Heart right ventricle (tissue), 16 donors: ENCODE results near the gene NEO1. TPM values are rescaled to one million over a fixed set of nuclear protein-coding genes. Genes with fewer than 3 reads are reported as not detected.

Experiments
- ATAC-seq, 8 donors: fragments of 200-7000 bp; cut with Tn5 transposase; one replicate each; pipeline ENCODE4 v1.9.1; 2020; ENCODE audit warnings: mild to moderate bottlenecking in 8 of 8, moderate library complexity in 8 of 8, moderate number of reproducible peaks in 1 of 8
- DNase-seq, 2 donors: peaks; one replicate each; pipeline ENCODE4 v3.0.0-alpha.2; 2020
- H3K27ac ChIP-seq, 10 donors: fragments of 200-600 bp; sonication (generic) in 2 of 10; one replicate each; pipeline versions ENCODE4 v1.5.0 to v1.8.0; 2020 to 2022; ENCODE audit warnings: mild to moderate bottlenecking in 3 of 10
- H3K27me3 ChIP-seq, 7 donors: fragments of 200-600 bp; one replicate each; pipeline ENCODE4 v1.8.0; 2021 to 2022; ENCODE audit warnings: mild to moderate bottlenecking in 2 of 7
- H3K36me3 ChIP-seq, 9 donors: fragments of 200-600 bp; sonication (generic) in 1 of 9; one replicate each; pipeline versions ENCODE4 v1.5.0 to v1.8.0; 2020 to 2022; ENCODE audit warnings: mild to moderate bottlenecking in 2 of 9
- H3K4me1 ChIP-seq, 9 donors: fragments of 200-600 bp; sonication (generic) in 1 of 9; one replicate each; pipeline versions ENCODE4 v1.5.0 to v1.8.0; 2020 to 2022; ENCODE audit warnings: mild to moderate bottlenecking in 4 of 9
- H3K4me3 ChIP-seq, 10 donors: fragments of 200-600 bp; sonication (generic) in 2 of 10; one replicate each; pipeline versions ENCODE4 v1.5.0 to v1.8.0; 2020 to 2022; ENCODE audit warnings: mild to moderate bottlenecking in 7 of 10, moderate library complexity in 2 of 10
- H3K9me3 ChIP-seq, 11 donors: fragments of 200-600 bp in 10 of 11; sonication (generic) in 2 of 11; one replicate each; pipeline versions ENCODE4 v1.5.0 to v1.8.0; 2013 to 2022; ENCODE audit warnings: mild to moderate bottlenecking in 2 of 11, control low read depth in 1 of 11, moderate library complexity in 1 of 11
- WGBS, 2 donors: extraction: QIAGEN DNeasy Blood & Tissue Kit; methylation state at CpG; one replicate each; pipeline ENCODE4 v1.1.7; 2013; ENCODE audit warnings: inconsistent platforms in 1 of 2; 5-methylcytosine and 5-hydroxymethylcytosine counted together
- intact Hi-C, 10 donors: fragments of 100-400 bp; cut with DNase I; formaldehyde crosslinking; loops; one replicate each; pipeline versions ENCODE4 v1.11.1 to v1.14.2; 2022
- polyA plus RNA-seq, 2 donors: library from polyadenylated mRNA; stranded (reverse); fragments of 200-250 nt; gene quantifications; one replicate each; pipeline ENCODE4 v1.2.3, GENCODE V29; 2013
- total RNA-seq, 10 donors: library from RNA; stranded (reverse); fragmentation: NEBNext Ultra II Directional in 3 of 10; extraction: Animal tissue kit (Norgen Biotek cat#: 25700) in 3 of 10; gene quantifications; one replicate each; pipeline versions ENCODE4 v1.2.1 to v1.2.4, GENCODE V29; 2021 to 2023
- TF ChIP-seq, protein P1 (sequence below), 9 donors: fragments of 200-600 bp; sonication (generic) in 2 of 9; IDR thresholded peaks; one replicate each; pipeline versions ENCODE4 v1.5.0 to v1.8.0; 2021 to 2022; ENCODE audit warnings: antibody characterized with exemption in 9 of 9, mild to moderate bottlenecking in 5 of 9, moderate library complexity in 1 of 9
- donor health status: Arrhythmogenic right ventricular cardiomyopathy.
- donor health status: ischemic (EF 13 %, LVEDD 7.1; RV severe dilation, severe dysfunction).
- donor health status: healthy with polysubstance abuse.
- donor health status: DM: no; HTN: yes; CAD: no.
- donor health status: DM: no; HTN: no; CAD: no.
- donor health status: ischemic (EF 25% LVEDD 6.9; RV normal size, moderate dysfunction).
- donor health status: ischemic (EF 25% LVEDD 5.7; RV mildly dilated, moderate dysfunction).
- donor health status: healthy.
- donor health status: DM: yes; HTN: yes; CAD: no.
- donor health status: Ischemic cardiomyopathy.
- donor health status: ischemic (EF 35%, LVEDD 5.7; RV mildly dilated, moderate dysfunction).
- donor health status: nonischemic (EF 11% LVEDD 7.7; RV severe dilation, severe dysfunction).
- donor health status: DM: yes; HTN: yes; CAD: no.
- donor health status: PGD.
- donor health status: ischemic (EF 29% LVEDD 5.4; RV normal size, mild dysfunction).
- donor health status: nonischemic (EF 23%, LVEDD 6.1; RV moderate dilation, normal function).

The NEO1 gene
- total and polyA plus RNA-seq, 12 donors: 3.4 to 16.9 (median 11.6) TPM

DNA sequence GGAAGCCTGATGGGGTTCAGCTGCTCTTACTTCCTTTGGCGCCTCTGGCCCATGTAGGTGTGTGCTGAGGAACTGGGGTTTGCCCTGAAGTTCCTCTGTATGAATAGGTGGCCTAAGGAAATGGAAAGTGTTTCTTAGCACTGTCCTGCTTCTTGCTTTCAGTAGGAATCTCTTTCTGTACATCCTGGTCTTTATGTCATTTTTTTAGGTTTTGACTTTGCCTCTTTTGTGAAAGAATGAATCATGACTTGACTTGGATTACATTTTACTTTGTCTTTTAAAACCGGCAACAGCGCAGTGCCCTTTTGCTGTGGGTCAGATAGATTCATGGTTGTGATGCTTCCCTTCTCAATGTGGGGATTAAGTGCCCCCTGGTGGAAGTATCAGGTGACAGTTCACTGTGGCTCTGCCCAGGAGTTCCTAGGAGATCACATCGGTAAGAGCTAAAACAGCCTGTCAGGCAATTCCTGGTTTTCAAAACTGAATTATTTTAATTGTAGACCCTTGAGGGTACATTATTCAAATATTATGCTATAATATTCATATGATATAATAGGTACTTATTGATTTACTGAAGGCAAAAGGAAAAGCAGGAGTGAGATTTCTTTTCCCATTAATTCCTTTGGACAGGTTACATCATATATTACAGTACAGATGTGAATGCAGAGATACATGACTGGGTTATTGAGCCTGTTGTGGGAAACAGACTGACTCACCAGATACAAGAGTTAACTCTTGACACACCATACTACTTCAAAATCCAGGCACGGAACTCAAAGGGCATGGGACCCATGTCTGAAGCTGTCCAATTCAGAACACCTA lies 221.1 kb downstream of the NEO1 start:
- ATAC-seq: peak; percentile 62 to 89 (median 78)
- intact Hi-C loops: loop anchor here in 7 of 10 donors (1.0 to 10.0 kb wide), 6 partner anchors 32 to 551 kb away; partner anchors contain the start of gene ADPGK (in 2 of the 7)
- no peak overlapping the region for H3K27ac ChIP-seq
- 38 to 42% methylated on average over 5 of the region's 5 CpGs for WGBS, 2 donors
- no peaks in the 10 kb centered on the region for H3K9me3 ChIP-seq
- peaks cover 0 to 6% (median 0%) of the 10 kb centered on the region in 9 donors for H3K4me1 ChIP-seq
- TF ChIP-seq, protein P1, sequence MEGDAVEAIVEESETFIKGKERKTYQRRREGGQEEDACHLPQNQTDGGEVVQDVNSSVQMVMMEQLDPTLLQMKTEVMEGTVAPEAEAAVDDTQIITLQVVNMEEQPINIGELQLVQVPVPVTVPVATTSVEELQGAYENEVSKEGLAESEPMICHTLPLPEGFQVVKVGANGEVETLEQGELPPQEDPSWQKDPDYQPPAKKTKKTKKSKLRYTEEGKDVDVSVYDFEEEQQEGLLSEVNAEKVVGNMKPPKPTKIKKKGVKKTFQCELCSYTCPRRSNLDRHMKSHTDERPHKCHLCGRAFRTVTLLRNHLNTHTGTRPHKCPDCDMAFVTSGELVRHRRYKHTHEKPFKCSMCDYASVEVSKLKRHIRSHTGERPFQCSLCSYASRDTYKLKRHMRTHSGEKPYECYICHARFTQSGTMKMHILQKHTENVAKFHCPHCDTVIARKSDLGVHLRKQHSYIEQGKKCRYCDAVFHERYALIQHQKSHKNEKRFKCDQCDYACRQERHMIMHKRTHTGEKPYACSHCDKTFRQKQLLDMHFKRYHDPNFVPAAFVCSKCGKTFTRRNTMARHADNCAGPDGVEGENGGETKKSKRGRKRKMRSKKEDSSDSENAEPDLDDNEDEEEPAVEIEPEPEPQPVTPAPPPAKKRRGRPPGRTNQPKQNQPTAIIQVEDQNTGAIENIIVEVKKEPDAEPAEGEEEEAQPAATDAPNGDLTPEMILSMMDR (IDR thresholded peaks at IDR 0.05): peak; percentile 38 to 86 (median 80)
- H3K27me3 ChIP-seq: no peaks in the 10 kb centered on the region
- peaks cover 0 to 53% (median 0%) of the 10 kb centered on the region in 9 donors for H3K36me3 ChIP-seq
- DNase-seq: peak in 1 of 2 donors; percentile 51
- no peak overlapping the region for H3K4me3 ChIP-seq

DNA sequence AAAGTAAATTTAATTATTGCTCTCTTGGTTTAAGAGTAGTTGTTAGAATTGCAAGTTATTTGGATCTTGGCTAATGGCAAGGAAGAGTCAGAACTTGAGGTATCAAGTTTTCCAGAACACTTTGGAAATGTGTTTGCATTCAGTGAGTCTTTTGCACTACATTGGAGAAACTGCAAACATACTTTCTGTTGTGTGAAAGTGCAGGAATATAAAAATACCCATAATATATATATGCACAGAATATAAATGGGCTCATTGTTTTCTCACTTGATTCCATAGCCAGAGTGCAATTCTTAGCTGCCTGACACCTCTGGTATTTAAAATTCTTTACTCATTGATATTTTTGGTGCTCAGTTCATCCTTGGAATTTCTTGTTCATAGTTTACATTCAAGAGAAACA lies 223.6 kb downstream of the NEO1 start:
- Histone ChIP-seq H3K36me3 (peaks cover 0 to 48% (median 0%) of the 10 kb centered on the region in 9 donors), H3K27ac (no peak overlapping the region), H3K4me3 (no peak overlapping the region), H3K9me3 (no peaks in the 10 kb centered on the region), H3K27me3 (no peaks in the 10 kb centered on the region), H3K4me1 (peaks cover 0 to 6% (median 0%) of the 10 kb centered on the region in 9 donors)
- DNase-seq: no peak
- ATAC-seq: no peak
- intact Hi-C loops: loop anchor here in 3 of 10 donors (10.0 kb wide), 3 partner anchors 481 to 551 kb away; partner anchors contain the start of gene ADPGK (in 2 of the 3)
- TF ChIP-seq, protein P1 (IDR thresholded peaks at IDR 0.05): no peak

DNA sequence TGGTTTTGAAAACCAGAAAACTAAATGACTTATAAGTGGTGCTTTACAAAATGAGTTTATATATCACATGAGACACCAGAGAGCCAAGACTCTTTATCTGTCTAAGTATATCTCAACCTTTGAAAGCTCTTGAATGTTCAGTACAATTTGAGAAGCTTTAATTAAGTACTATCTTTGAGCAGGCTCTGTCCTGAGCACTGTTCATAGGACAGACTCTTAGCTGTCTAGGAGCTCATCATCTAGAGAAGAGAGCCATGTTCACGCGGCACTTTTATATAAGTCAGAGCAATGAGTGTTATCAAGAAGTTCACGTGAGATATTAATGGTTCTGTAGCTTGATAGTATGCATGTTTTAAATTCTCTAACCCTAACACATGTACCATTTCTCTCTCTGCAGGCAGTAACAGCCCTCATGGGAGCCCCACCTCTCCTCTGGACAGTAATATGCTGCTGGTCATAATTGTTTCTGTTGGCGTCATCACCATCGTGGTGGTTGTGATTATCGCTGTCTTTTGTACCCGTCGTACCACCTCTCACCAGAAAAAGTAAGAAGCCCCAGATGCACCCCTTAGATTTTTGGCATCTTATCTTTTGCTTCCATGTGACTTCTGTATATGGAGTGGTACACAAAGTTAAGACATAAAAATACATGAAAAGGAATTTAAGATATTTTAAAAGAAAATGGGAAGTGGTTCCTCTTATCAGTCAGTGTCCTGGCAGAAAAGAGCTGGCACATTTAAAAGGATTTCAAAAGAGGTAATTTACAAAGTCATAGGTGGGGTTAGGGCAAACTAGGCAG lies 230.5 kb downstream of the NEO1 start:
- Histone ChIP-seq H3K27me3 (no peaks in the 10 kb centered on the region), H3K9me3 (no peaks in the 10 kb centered on the region), H3K4me1 (peaks cover 0 to 16% (median 5%) of the 10 kb centered on the region in 9 donors), H3K27ac (peak overlapping the region in 1 of 10 donors; percentile 16), H3K36me3 (peaks cover 0 to 64% (median 0%) of the 10 kb centered on the region in 9 donors), H3K4me3 (no peak overlapping the region)
- 50 to 63% methylated on average over 8 of the region's 8 CpGs for WGBS, 2 donors
- ATAC-seq (peak in 6 of 8 donors; percentile 25 to 81 (median 56)), DNase-seq (no peak)
- TF ChIP-seq, protein P1 (IDR thresholded peaks at IDR 0.05): no peak
- intact Hi-C loops: loop anchor here in 1 of 10 donors (10.0 kb wide), 1 partner anchor 422 kb away; no protein-coding TSS in a partner anchor

DNA sequence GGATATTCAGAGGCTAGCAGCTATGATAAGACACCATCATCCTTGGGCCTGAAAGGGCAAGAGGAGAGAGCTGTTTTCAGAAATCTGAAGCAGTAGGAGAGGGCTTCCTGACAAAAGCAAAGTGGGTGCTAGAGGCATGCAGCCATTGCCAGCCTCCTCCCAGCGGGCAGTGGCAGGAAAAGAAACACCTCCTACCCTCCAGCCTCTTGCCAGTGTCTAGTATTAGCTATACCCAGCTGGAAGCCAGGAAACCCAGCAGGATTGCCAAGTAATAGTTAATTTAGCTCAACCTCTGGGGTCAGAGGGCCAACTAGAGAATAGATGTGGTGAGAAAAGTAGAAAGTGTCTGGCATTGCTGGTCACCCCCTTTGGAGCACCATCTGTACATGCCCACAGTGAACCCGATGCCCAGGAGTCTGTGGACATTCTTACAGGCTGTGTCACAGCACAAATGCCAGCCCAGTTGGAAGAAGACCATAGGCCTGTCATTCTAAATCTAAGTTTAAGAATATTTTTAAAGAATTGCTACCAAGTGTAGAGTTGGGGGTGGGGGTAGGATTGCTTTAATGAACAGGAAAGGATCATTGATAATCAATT lies 231.2 kb downstream of the NEO1 start:
- WGBS, 2 donors: 48 to 62% methylated on average over 2 of the region's 2 CpGs
- TF ChIP-seq, protein P1 (IDR thresholded peaks at IDR 0.05): no peak
- DNase-seq: no peak
- H3K27ac ChIP-seq: peak overlapping the region in 1 of 10 donors; percentile 16
- H3K4me1 ChIP-seq: peaks cover 0 to 16% (median 5%) of the 10 kb centered on the region in 9 donors
- peak in 6 of 8 donors; percentile 44 to 81 (median 74) for ATAC-seq
- H3K4me3 ChIP-seq: no peak overlapping the region
- H3K9me3 ChIP-seq: no peaks in the 10 kb centered on the region
- intact Hi-C loops: loop anchor here in 1 of 10 donors (10.0 kb wide), 1 partner anchor 421 kb away; no protein-coding TSS in a partner anchor
- H3K27me3 ChIP-seq: no peaks in the 10 kb centered on the region
- H3K36me3 ChIP-seq: peaks cover 0 to 65% (median 3%) of the 10 kb centered on the region in 9 donors
